ENCODE results near the gene SLC5A1.

SLC5A1 gene

DNA sequence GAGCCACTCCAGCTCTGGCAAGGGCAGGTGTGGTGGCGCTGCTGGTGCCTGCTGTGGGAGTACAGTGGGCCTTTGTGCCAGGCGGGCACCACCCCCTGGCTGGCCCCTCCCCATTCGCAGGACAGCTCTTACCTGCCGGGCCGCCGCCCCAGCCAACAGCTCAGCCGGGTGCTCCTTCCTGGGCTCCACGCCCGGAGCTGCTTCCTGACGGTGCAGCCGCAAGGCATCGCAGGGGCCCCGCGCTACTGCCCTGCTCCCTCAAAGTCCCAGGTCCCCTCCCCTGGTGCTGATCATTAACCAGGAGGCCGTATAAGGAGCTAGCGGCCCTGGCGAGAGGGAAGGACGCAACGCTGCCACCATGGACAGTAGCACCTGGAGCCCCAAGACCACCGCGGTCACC lies at the start of gene SLC5A1:
TSS of gene SLC5A1 (plus strand) at position 338 of the 400 bp plus-strand sequence. CDS start at position 359, 21 bp downstream.
- DNase-seq = no peak

DNA sequence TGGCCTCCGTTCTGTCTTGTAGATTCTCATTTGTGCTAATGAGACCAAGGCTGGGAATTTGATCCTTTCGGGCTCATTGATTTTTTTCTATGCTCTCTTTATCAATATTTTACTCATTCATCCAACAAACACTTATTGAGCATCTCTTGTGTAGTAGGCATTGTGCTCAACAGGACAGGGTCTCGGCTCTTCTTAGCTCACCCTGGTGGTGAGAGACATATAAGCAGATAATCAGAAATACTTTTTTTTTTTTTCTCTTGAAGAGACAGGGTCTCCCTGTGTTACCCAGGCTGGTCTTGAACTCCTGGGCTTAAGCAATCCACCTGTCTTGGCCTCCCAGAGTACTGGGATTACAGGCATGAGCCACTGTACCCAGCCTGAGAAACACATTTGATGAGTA lies 48.0 kb upstream of the SLC5A1 start:
- DNase-seq = no peak

DNA sequence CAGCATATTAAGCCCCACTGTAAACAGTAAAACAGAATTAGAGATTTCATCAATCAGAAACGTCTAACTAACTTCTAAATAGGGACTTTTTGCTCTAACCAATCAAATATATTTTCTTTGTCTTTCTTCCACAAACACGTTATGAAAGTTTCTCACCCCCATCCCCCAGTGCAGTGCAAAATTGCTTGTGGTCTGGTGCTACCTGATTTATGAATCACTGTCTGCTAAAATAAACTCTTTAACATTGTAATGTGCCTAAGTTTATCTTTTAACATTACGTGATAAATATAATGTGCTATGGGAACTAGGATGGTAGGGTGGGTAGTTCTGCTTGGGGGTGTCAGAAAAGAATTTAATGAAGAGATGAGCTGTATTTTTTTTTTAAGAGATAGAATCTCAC lies 47.3 kb upstream of the SLC5A1 start:
- no peak for DNase-seq

DNA sequence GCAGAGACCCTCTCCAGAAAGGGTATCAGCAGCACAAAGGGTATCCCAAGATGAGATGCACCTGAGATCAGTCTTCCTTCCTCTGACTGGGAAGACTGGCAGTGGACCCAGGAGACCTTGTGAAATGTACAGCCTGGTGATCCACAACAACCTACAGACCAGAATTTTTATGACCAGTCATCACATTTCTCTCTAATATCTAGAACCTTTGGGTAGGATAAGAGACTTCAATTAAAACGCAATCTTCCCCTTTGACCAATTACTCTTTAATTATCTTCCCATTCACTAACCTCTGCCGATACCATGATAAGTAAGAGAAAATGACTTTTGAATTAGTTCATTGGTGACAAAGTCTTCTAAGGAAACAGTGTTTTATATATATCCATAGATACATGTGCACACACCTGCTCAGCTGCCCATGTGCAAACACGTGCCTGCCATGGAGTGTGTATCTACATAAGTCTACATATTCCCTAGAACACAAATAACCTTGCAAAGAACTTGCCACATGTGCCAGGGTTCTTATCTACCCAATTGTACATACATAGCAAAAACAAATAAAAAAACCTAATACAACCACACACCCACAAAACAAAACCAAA lies 44.2 kb upstream of the SLC5A1 start:
- no peak for DNase-seq

DNA sequence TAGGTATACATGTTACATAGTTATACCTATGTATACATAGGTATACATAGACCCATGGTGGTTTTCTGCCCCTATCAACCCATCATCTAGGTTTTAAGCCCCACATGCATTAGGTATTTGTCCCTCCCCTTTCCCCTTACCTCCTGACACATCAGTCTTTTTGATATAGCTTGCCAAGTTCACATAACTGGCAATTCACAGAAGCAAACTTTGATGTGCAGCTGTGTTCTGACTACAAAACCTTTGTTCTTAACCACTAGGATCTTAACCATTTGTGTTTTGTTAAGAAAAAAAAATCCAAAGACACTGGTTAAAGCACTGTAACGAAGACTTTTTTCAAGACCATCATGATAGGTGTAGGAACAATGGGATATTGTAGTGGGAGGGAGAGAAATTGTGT lies 42.9 kb upstream of the SLC5A1 start:
- DNase-seq = no peak

DNA sequence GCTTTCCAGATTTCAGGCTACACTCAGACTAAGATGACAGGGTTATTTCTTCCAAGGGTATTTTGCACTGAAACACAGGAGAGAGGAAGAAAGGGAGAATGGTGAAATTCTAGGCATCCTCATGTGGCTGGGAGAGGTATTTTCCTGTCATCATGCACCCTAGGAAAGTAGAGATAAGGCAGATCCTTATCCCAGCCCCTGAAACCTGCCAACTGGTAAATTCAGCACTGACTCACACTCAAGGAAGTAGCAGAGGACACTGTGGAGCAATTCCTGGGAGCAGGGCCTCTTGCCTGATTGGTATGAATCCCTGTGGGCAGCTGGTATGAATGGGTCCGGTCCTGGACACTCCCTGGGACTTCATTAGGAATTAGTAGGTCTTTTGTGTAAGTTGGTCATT lies 37.6 kb upstream of the SLC5A1 start:
- no peak for DNase-seq

DNA sequence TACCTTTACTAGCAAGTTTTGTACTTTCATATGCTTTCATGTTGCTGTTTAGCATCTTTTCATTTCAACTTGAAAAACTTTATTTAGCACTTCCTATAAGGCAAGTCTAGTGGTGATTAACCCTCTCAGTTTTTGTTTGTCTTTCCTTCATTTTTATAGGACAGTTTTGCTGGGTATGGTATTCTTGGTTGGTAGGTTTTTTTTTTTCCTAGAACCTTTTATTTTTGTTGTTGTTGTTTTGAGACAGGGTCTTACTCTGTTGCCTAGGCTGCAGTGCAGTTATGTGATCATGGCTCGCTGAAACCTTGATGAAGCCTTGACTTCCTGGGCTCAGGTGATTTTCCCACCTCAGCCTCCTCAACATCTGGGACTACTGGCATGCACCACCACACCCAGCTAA lies 29.9 kb upstream of the SLC5A1 start:
- DNase-seq = no peak

DNA sequence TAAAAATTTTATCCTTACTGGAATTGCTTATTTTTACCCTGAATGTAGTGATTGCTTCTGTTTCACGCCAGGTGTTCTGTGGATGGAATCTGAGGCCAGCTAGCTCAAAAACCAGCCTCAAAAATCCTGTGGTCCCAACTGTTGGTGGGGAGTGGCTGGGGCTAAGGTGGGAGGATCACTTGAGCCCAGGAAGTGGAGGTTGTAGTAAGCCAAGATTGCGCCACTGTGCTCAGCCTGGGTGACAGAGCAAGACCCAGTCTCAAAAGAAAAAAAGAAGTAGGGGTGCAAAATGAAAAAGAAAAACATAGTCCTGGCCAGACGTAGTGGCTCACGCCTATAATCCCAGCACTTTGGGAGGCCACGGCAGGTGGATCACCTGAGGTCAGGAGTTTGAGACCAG lies 27.0 kb upstream of the SLC5A1 start:
- no peak for DNase-seq

DNA sequence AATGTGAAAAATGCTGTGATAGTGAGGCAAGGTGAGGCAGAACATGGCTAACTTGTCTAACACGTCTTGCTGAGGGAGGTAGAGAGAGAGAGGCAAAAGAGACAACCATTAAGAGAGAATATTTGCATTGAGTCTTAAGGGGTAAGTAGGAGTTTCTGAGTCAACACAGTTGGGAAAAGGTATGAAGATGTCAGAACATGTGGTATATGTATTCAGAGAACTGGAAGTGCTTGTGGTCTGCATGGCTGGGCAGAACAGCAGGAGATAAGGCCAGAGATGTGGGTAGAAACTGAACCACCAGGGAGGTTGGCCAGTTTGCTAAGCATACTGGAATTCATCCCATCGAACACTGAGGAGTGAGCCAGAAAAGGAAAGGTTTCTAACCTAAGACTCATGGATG lies 25.0 kb upstream of the SLC5A1 start:
- no peak for DNase-seq

DNA sequence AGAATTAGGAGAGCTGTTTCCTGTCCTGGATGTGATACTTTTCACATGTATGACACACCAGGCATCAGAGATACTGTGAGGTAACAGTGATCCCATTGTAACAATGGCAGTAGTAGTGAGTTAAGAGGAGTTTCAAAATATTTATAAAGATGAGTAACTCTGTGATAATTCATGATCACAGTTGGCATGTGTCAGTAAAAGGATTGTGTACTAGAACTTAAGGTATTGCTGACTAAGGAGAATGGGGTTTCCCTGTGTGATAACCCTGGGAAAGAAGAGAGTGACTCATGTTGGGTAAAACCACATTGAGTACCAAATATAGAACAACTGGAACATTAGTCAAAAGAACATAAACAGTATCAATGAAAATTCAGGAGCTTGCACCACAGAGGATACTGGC lies 22.9 kb upstream of the SLC5A1 start:
- no peak for DNase-seq

DNA sequence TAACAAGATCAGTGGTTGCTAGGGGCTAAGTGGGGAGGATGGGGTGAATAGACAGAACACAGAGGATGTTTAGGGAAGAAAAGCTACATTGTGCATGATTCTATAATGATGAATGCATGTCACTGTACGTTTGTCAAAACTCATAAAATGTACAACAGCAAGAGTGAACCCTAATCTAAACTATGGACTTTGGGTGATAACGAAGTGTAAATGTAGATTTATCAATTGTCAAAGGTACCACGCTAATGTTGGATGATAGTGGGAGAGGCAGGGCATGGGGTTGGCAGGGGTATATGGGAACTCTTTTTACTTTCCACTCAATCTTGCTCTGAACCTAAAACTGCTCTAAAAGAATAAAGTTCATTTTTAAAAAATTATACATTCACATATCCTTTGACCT lies 21.3 kb upstream of the SLC5A1 start:
- no peak for DNase-seq

DNA sequence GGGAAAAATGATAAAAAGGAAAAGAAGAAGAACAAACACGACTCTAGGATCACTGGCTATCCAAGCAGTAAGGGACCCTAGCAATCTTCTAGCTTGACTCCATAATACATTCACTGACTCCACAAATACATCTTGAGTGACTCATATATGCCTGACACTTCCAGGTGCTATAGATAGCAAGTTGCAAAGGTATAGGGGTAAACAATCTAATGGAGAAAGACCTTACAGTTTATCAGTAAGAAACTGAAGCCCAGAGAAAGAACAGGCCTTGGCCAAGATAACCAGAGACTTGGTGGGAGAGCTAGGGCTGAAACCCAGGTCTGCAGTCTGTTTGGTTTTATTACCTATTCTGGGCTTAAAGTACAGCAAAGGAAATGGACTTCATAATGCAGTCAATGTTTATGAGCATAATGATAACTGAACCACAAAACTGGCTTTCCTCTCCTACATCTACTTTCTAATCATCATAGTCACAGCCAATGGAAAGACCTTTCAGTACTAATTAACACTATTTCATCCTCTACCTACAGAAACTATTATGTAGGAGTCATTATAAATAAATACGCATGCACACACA lies 19.7 kb upstream of the SLC5A1 start:
- no peak for DNase-seq

DNA sequence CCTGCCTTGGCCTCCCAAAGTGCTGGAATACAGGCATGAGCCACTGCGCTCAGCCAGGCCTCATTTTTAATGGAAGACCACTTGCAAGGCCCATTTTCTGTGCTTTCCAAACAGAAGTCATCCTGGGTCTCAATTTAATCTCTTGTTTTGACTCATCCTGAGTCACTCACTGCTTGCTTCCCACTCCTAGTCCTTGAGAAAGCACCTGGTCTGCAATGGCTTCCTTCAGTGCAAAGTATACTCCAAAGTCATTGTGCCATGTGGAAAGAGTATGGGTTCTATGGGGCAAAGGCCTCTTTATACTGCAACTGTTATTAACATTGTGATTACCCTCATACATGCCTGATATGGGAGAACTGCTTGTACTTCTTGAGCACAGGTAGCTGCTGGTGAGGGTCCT lies 18.3 kb upstream of the SLC5A1 start:
- no peak for DNase-seq

DNA sequence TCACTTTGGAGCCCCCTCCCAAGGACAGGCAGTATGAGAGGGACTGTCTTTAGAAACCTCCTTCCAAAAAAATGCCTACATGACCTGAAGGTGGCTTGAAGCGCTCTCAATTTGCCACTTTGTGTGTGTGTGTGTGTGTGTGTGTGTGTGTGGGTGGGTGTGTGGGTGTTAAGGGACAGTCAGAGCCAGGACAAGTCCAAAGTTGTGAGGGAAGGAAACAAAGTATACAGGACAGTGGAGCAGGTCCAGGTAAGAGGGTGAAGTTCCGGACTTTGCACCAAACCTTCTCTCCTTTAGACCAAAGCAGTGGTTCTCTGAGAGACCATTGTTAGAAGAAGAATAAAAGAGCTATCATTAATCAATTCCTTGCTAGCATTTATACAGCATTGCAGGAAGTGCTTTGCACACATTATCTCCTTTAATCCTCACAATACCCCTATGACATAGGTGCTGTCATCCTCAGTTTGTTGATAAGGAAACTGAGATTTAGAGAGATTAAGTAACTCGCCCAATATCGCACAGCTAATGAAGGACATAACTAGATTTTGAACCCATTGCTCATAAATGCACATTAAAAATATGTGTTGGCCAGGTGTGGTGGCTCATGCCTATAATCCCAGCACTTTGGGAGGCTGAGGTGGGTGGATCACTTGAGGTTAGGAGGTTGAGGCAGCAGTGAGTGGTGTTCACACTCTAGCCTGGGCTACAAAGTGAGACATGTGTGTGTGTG lies 12.4 kb upstream of the SLC5A1 start:
- no peak for DNase-seq

DNA sequence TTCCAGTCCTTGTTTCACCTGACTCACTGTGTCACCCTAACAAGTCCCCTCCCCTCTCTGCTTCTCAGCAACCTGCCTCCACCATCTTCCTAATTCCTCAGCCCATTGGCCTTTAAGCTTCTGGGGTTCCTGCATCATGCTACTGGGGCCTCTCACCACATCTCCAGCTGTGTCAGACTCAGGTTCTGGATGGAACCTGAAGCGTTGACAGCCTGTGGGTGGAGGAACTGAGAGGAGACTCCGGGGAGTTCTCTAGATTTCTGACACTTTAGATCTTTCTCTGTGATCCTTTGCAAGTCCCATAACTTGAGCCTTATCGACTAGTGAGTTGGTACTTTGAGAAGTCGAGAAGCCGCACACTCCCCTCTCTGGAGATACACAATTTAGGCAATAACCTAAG lies 11.6 kb upstream of the SLC5A1 start:
- no peak for DNase-seq

DNA sequence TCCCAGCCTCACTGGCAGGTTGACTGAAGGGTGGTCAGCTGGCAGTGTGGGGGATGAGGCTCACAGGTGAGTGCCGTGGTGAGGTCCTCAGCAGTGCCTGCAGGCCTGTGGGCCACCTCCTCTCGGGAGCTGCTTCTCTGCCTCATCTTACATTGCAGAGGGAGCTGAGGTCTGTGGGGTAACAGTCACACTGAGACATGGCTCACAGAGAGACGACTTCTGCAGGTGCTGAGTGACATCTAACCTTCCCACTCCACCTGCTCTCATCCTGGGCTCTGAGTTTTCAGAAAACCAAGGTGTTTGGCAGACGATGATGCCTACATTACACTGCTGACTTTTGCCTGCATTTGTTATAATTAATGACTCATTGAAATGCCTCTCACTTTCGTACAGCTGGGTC lies 8.8 kb upstream of the SLC5A1 start:
- no peak for DNase-seq

DNA sequence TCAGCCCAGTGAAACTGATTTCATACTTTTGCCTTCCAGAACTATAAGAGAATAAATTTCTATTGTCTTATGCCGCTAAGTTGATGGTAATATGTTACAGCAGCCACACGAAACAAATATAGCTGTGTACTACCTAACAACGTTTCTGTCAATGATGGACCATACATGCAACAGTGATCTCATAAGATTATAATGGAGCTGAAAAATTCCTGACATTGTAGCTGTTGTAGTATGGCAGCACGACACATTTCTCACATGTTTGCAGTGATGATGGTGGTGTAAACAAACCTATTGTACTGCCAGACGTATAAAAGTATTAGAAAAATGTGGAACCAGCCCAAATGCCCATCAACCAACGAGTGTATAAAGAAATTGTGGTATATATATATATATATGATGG lies 5.8 kb upstream of the SLC5A1 start:
- DNase-seq = no peak

DNA sequence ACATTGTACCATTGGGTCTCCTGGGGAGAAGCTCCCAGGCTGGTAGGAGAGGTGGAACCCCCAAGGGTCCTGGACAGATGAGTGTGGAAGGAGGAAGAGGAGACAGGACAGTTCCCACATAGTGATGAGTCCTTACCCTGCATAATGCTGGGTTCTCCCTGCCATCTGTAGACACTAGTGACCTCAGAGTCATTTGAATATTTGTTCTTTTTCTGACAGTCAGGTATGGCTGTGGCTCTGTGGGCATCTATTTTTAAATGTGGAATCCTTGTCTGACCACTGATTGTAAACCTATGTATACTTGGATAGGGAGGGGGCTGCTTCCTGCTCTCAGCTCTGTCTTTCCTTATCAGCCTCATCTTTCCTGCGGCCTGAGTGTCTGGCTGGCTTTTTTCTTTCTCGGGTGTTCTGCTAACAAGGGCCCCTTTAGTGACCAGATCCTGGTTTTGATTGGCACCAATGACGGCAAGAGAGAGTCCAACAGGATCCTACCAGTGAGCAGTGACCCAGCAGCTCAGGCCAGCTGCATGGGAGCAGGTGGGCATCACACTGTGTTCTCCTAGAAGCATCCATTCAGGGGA lies 2.6 kb upstream of the SLC5A1 start:
- no peak for DNase-seq

DNA sequence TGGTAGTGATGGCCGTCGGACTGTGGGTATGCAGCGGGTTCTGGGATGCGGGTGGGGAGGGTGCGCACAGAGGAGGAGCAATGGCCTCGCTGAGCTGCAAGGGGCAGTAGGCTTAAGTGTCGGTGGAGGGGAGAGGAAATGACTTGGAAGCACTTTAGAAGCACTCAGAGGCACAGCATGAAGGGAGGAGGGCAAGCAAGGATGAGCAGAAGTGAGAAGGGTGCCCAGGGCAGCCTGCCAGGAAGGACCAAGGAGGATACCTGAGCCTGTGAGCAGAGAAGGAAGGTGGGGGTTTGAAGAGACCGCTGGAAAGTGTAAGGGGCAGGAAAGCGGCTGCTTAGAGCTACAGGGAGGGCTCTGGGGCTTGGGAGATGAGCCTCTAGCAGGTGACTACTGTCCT lies 330 bp downstream of the SLC5A1 start:
- no peak for DNase-seq

DNA sequence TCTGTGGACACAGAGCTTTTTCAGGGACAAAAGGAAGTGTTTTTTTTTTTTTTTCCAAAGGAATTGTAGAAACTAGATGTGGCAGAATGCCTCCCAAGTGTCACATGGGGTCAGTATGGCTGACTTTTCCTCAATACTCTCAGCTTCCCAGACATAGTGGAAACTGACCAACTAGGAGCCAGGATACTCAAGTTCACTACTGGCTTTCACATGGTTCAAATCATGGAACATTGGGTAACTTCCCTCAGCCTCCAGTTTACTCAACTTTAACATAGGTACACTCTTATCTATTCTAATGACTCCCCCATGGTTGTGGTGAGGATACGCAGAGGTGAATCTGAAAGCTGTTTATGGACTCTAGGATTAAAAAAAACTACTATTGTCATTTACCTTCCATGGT lies 1.4 kb downstream of the SLC5A1 start:
- DNase-seq = no peak

DNA sequence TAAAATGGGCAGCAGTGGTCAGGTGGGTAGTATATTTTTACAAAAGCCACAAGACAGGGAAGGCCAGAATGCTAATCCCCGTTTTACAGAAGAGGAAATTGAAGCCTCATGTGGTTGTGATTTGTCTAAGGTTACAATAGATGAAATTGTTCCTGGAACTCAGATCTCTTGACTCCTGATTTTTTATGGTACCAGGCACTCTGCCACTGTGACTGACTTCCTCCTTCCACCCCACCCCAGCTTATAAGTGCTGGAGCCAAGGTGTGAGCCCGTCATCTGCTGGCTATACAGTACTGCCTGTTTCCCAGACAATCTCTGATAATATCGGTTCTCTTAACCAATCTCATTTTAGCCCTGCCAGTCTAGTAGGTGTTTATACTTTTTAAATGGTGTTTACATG lies 1.9 kb downstream of the SLC5A1 start:
- DNase-seq = no peak

DNA sequence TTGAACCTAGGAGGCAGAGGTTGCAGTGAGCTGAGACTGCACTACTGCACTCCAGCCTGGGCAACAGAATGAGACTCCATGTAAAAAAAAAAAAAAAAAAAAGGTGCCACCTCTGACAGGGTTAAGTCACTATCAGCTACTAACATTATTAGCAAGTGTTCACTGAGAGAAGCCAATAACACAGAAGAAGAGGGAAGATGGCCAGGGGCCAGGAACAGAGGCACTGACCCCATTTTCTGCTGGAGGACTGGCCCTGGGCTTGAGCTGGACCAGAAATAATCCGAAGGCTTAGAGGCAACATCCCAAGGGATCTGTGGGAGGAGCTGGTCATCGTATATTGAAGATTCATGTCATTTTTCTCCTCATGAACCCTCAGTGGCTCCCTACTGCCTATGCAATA lies 5.0 kb downstream of the SLC5A1 start:
- no peak for DNase-seq

DNA sequence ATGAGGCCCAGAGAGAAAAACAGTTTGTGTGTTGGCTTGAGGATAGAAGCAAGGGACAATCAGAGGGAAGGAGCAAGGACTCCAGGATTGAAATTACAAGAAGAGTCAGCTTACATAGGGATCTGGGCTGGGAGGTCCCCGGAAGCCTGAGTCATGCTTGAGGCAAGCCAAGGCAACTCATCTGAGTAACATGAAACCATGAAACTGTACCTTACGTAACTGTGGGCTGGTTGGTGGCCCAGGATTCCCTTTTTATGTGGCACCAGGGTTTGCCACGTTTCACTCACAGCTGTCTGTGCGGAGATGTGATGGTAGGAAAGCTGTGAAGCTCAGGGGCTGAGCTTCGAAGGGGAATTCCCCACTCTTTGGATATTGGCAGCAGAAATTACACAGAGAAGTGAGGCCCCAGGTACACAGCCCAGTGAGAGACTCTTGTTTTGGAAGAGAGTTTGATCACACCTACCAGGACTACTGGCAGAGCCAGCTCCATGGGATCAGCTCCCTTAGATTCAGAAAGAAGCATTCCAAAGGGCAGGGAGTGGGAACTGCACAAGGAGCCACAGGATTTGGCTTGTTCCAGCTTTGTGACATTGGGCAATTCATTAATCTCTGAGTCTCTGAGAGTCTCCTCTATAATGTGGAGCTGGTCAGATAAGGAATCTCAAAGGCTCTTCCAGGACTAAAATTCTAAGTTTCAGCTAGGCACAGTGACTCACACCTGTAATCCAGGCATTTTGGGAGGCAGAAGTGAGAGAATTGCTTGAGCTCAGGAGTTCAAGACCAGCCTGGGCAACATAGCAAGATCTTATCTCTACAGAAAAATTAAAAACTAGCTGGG lies 7.8 kb downstream of the SLC5A1 start:
- DNase-seq = no peak

All from cerebellar nuclear complex (tissue), 1 donor.